Mammary epithelial cell (primary cell): ENCODE measurements around the gene SLC9A7.

Experiments used
- EZH2 ChIP-seq: IDR thresholded peaks from 2 replicates; pipeline ENCODE4 v1.6.1; 2012; ENCODE audit warnings: low read length, inconsistent platforms, borderline replicate concordance
- TF ChIP-seq, protein P1 (sequence below), 2 donors: IDR thresholded peaks in 1 of 2; conservative IDR thresholded peaks in 1 of 2; 2 replicates each; pipeline ENCODE4 v1.5.1; 2011 to 2012; ENCODE audit warnings: inconsistent platforms in 2 of 2, low read length in 2 of 2, mild to moderate bottlenecking in 2 of 2, control low read depth in 1 of 2, low read depth in 1 of 2; ENCODE audit not compliant: insufficient read depth in 1 of 2; ENCODE audit errors: extremely low read depth in 1 of 2

DNA sequence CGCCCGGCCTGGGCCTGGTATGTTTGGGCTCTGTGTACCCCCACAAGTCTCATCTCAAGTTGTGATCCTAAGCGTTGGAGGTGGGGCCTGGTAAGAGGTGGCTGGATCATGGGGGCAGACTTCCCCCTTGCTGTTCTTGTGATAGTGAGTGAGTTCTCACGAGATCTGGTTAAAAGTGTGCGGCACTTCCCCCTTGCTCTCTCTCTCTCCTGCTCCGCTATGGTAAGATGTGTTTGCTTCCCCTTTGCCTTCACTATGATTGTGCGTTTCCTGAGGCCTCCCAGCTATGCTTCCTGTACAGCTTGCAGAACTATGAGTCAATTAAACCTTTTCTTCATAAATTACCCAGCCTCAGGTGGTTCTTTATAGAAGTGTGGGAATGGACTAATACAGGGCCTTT lies 132.4 kb downstream of the SLC9A7 start:
- no peak for TF ChIP-seq EZH2
- TF ChIP-seq, protein P1, sequence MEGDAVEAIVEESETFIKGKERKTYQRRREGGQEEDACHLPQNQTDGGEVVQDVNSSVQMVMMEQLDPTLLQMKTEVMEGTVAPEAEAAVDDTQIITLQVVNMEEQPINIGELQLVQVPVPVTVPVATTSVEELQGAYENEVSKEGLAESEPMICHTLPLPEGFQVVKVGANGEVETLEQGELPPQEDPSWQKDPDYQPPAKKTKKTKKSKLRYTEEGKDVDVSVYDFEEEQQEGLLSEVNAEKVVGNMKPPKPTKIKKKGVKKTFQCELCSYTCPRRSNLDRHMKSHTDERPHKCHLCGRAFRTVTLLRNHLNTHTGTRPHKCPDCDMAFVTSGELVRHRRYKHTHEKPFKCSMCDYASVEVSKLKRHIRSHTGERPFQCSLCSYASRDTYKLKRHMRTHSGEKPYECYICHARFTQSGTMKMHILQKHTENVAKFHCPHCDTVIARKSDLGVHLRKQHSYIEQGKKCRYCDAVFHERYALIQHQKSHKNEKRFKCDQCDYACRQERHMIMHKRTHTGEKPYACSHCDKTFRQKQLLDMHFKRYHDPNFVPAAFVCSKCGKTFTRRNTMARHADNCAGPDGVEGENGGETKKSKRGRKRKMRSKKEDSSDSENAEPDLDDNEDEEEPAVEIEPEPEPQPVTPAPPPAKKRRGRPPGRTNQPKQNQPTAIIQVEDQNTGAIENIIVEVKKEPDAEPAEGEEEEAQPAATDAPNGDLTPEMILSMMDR (conservative IDR thresholded peaks at IDR 0.05 in 1 of 2, IDR thresholded peaks at IDR 0.05 in 1 of 2; ENCODE audit: extremely low read depth in 1 of 2, insufficient read depth in 1 of 2, low read depth in 1 of 2, low read length in 2 of 2) = no peak
